ENCODE results near the gene RASSF1. TPM values are rescaled to one million over a fixed set of nuclear protein-coding genes. Genes with fewer than 3 reads are reported as not detected.
"Not testable (repeated sequence)": the region's sequence is repeated elsewhere in the genome, so short reads cannot be mapped to it uniquely, and the experiment has no call there.

The RASSF1 gene
- total and polyA plus RNA-seq, 2 donors (not counting 3 experiments of a cell fraction or from before 2014, with no cell fraction given), result 31.9 to 59.7 TPM

DNA sequence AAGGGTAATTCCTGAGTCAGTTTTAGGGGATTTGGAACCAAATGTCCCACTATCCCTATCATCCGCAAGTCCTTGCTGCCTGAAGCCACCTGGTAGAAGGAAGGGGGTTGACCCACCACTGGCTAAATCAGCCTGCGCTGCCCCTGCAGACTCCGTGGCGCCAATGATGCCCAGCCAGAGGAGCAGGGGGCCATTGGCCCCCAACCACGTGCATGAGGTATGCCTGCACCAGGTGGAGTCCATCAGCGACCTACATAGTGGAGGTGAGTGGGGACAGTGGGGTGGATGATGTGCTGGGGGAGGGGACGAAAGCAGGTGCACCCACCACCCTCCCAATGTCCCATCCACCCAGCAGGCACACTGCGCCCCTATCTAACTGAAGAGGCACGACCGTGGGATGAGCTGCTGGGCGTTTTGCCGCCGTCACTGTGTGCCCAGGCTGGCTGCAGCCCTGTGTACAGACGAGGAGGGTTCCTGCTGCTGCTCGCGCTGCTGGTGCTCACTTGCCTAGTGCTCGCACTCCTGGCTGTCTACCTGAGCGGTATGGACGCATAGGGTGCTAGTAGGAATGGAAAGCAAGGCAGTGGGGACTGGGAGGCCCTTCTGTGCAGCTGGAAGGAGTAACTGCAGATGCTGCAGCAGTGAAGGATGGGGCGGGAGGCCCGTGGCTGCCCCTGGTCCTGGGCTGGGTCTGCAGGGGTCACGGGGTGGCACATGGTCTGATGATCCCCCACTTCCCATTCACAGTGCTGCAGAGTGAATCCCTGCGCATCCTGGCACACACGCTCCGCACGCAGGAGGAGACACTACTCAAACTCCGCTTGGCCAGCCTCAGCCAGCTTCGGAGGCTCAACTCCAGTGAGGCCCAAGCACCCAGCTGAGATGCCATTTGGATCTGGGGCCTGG is 54.1 kb downstream of the RASSF1 start:
- Histone ChIP-seq H3K4me2 (ENCODE audit: insufficient read depth, low read length) (no peak overlapping the region), H3K36me3 (ENCODE audit: control insufficient read depth in 2 of 2, extremely low read depth in 1 of 2, insufficient read depth in 2 of 2, low read length in 2 of 2) (peaks cover 3 to 35% of the 10 kb centered on the region in 2 experiments), H4K20me1 (replicated peaks; ENCODE audit: control insufficient read depth, extremely low read depth, insufficient read depth, low read length) (no peaks in the 10 kb centered on the region), H3K4me1 (ENCODE audit: control insufficient read depth, extremely low read depth, insufficient read depth, low read length) (peaks cover 5% of the 10 kb centered on the region), H3K9ac (replicated peaks; ENCODE audit: extremely low read depth, insufficient read depth, low read length) (no peak overlapping the region), H3K27ac (ENCODE audit: insufficient read depth, low read depth, low read length) (no peak overlapping the region), H2AFZ (ENCODE audit: low read depth, low read length) (no peak overlapping the region), H3K9me3 (replicated peaks; ENCODE audit: control insufficient read depth, insufficient read depth, low read length) (no peaks in the 10 kb centered on the region), H3K27me3 (ENCODE audit: control insufficient read depth in 2 of 2, insufficient read depth in 2 of 2, low read length in 2 of 2) (no peaks in the 10 kb centered on the region), H3K4me3 (replicated peaks in 1 of 3; ENCODE audit: insufficient read depth in 1 of 3, low read depth in 1 of 3, low read length in 3 of 3) (no peak overlapping the region), H3K9me1 (replicated peaks; ENCODE audit: control insufficient read depth, extremely low read depth, insufficient read depth, low read length) (no peaks in the 10 kb centered on the region), H3K79me2 (ENCODE audit: control insufficient read depth, insufficient read depth, low read length) (peaks cover 22% of the 10 kb centered on the region)
- no peak for DNase-seq (ENCODE audit: low read depth, low spot score)
- no peak for FAIRE-seq
- intact Hi-C loops (cut with micrococcal nuclease) (no loop called here), dilution Hi-C loops (cut with MboI; ENCODE audit: extremely low pct_ligation_motif_present, low sequenced_read_pairs) (no loop called here)
- BruUV-seq (replicated peaks), result no TSS peak
- POLR2A ChIA-PET, result no interaction called here
- TF ChIP-seq POLR2AphosphoS5 (IDR thresholded peaks at IDR 0.05; ENCODE audit: insufficient read depth, low read depth, low read length), result no peak
- TF ChIP-seq POLR2A (IDR thresholded peaks at IDR 0.05; ENCODE audit: low read depth, low read length), result no peak
- no peak for TF ChIP-seq EZH2 (IDR thresholded peaks at IDR 0.05; ENCODE audit: borderline replicate concordance, low read depth, low read length, severe bottlenecking)
- no peak for TF ChIP-seq JUN (IDR thresholded peaks at IDR 0.05; ENCODE audit: borderline replicate concordance, insufficient read depth, insufficient read length, low read depth)
- TF ChIP-seq, protein P1, sequence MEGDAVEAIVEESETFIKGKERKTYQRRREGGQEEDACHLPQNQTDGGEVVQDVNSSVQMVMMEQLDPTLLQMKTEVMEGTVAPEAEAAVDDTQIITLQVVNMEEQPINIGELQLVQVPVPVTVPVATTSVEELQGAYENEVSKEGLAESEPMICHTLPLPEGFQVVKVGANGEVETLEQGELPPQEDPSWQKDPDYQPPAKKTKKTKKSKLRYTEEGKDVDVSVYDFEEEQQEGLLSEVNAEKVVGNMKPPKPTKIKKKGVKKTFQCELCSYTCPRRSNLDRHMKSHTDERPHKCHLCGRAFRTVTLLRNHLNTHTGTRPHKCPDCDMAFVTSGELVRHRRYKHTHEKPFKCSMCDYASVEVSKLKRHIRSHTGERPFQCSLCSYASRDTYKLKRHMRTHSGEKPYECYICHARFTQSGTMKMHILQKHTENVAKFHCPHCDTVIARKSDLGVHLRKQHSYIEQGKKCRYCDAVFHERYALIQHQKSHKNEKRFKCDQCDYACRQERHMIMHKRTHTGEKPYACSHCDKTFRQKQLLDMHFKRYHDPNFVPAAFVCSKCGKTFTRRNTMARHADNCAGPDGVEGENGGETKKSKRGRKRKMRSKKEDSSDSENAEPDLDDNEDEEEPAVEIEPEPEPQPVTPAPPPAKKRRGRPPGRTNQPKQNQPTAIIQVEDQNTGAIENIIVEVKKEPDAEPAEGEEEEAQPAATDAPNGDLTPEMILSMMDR (IDR thresholded peaks at IDR 0.05; ENCODE audit: extremely low read depth in 1 of 2, insufficient read depth in 1 of 2, low read depth in 1 of 2, low read length in 2 of 2), result no peak
- TF ChIP-seq MYC (IDR thresholded peaks at IDR 0.05; ENCODE audit: low read depth, low read length), result no peak
- TF ChIP-seq GATA2 (IDR thresholded peaks at IDR 0.05; ENCODE audit: insufficient read depth, insufficient read length, low read depth, low read length), result no peak
- TF ChIP-seq FOS (IDR thresholded peaks at IDR 0.05; ENCODE audit: borderline replicate concordance, insufficient read depth, low read length), result no peak
- CTCF ChIA-PET, result no interaction called here

DNA sequence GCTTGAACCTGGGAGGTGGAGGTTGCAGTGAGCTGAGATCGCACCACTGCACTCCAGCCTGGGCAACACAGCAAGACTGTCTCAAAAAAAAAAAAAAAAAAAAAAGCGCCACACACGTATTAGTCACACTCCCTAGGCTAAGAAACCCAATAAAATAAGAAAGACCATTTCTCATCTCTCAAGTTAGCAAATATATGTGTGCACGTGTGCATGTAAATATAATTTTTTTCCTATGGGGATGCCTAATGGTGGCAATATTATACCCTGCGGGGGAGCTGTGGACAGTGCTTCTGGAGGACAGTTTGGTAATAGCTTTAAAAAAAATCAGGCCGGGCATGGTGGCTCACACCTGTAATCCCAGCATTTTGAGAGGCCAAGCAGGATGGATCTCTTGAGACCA is 56.5 kb downstream of the RASSF1 start:
- H3K9me3 ChIP-seq (replicated peaks; ENCODE audit: control insufficient read depth, insufficient read depth, low read length); intact Hi-C loops (cut with micrococcal nuclease); H4K20me1 ChIP-seq (replicated peaks; ENCODE audit: control insufficient read depth, extremely low read depth, insufficient read depth, low read length); FAIRE-seq; H3K9ac ChIP-seq (replicated peaks; ENCODE audit: extremely low read depth, insufficient read depth, low read length); DNase-seq (ENCODE audit: low read depth, low spot score); dilution Hi-C loops (cut with MboI; ENCODE audit: extremely low pct_ligation_motif_present, low sequenced_read_pairs); H3K4me1 ChIP-seq (ENCODE audit: control insufficient read depth, extremely low read depth, insufficient read depth, low read length); H3K4me3 ChIP-seq (replicated peaks in 1 of 3; ENCODE audit: insufficient read depth in 1 of 3, low read depth in 1 of 3, low read length in 3 of 3); H3K4me2 ChIP-seq (ENCODE audit: insufficient read depth, low read length); BruUV-seq (replicated peaks); H3K27me3 ChIP-seq (ENCODE audit: control insufficient read depth in 2 of 2, insufficient read depth in 2 of 2, low read length in 2 of 2); H3K27ac ChIP-seq (ENCODE audit: insufficient read depth, low read depth, low read length); H3K79me2 ChIP-seq (ENCODE audit: control insufficient read depth, insufficient read depth, low read length); H3K9me1 ChIP-seq (replicated peaks; ENCODE audit: control insufficient read depth, extremely low read depth, insufficient read depth, low read length); POLR2A ChIA-PET; H2AFZ ChIP-seq (ENCODE audit: low read depth, low read length): not testable (repeated sequence)
- H3K36me3 ChIP-seq (ENCODE audit: control insufficient read depth in 2 of 2, extremely low read depth in 1 of 2, insufficient read depth in 2 of 2, low read length in 2 of 2), result peaks cover 3 to 24% of the 10 kb centered on the region in 2 experiments
- CTCF ChIA-PET, result interaction anchor here (1.0 to 1.2 kb wide), 2 partner anchors 40 to 258 kb away, joined by 3 to 4 read pairs; no protein-coding TSS in a partner anchor

All from endothelial cell of umbilical vein (primary cell).